ENCODE measurements around the gene ADAM8.

The ADAM8 gene

DNA sequence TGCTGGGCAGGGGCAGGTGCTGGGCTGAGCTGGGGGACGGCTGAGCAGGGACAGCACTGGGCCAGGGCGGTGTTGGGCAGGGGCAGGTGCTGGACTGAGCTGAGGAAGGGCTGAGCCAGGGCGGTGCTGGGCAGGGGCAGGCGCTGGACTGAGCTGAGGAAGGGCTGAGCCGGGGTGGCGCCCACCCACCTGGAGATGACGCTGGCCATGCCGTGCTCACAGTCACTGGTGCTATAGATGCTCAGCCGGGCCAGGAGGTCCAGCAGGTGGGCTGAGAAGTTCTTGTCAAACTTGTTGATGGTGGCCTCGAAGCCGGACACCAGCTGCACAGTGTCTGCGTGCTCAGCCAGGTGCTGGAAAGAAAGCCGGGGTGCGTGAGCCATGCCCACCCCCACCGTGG lies 4.4 kb upstream of the ADAM8 start:
- DNase-seq, result no peak

DNA sequence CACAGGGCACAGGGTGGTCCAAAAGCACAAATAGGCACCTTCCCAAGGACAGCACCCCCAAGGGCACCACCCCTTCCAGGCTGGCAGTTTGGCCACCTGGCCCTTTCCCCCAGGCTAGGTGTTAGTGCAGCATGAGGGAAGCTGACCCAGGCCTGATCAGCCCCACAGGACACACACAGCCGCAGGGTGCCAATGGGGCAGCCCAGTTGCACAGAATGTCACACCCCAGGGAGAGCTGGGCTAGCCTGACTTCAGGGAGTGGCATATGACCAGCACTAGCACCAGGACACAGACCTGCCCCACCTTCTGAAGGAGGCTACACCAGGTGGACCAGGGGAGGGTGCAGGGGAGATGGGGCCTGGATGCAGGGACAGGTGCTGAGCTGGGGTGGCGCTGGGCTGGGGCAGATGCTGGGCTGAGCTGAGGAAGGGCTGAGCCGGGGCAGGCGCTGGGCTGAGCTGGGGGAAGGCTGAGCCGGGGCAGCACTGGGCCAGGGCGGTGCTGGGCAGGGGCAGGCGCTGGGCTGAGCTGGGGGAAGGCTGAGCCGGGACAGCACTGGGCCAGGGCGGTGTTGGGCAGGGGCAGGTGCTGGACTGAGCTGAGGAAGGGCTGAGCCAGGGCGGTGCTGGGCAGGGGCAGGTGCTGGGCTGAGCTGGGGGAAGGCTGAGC lies 3.9 kb upstream of the ADAM8 start:
- no peak for DNase-seq

DNA sequence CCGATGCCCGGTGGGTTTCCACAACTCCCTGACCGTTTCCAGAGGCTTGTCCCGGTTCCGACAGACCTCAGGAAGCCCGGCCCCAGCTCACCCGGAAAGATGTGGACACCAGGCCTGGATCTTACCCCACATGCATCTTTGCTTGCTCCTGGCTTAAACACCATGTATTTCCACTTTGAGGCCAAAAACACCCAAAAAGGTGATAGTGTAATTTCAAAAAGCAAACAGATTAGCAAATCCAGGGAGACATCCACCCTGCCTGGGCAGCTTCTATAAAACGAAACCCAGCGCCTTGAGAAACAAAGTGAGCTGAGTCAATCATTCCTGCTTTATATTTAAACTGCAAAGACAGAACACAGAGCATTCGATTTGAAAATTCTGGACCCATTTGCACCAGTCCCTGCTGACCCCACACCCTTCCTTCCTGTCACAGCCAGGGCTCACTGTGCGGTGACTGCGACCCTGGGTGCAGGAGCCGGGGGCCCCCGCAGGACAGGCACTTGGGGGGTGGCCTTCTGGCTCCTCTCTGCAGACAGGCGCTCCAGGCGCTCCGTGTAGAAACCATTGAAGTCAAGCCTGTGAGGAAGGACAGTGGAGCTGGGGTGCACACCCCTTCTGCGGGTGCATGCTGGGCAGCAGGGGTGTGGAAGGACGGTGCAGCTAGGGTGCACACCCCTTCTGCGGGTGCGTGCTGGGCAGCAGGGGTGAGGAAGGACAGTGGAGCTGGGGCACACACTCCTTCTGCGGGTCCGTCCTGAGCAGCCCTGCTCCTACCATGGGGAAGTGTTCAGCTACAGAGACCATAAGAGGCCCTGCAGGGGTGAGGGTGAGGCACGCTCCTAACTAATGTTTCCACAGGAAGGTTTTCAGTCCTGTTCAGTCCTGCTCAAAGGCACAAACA lies 2.9 kb upstream of the ADAM8 start:
- no peak for DNase-seq

DNA sequence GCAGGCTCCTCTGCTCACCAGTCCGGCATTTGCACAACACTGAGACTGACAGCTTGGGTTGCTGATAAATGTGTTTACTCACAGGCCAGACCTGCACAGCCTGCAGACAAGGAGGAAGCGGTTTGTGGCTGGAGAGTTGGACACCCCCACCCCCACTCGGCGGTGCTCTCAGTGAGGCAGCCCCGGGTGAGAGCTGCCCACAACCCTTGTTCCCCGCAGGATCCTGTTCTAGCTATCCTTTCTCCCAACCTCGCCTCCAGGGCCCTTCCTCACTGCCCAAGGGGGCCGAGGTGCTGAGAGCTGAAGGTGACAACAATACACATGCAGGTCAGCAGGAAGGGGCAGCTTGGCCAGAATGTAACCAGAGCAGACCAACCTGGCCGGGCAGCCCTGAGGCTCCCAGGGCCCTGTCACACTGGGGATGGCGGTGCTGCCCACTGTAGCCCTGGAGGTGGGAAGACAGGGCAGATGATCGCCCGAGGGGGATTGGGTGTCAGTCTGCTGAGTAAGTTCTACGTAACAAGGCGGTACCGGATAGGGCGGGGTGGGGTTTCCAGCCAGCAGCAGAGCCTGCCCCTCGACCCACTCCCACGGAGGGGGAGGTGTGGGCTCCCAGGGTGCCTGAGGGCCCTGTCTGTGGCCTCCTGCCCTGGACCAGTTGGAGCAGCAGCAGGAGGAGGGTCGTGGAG lies 2.1 kb upstream of the ADAM8 start:
- DNase-seq, result peak; percentile 47 to 80 (median 52)

DNA sequence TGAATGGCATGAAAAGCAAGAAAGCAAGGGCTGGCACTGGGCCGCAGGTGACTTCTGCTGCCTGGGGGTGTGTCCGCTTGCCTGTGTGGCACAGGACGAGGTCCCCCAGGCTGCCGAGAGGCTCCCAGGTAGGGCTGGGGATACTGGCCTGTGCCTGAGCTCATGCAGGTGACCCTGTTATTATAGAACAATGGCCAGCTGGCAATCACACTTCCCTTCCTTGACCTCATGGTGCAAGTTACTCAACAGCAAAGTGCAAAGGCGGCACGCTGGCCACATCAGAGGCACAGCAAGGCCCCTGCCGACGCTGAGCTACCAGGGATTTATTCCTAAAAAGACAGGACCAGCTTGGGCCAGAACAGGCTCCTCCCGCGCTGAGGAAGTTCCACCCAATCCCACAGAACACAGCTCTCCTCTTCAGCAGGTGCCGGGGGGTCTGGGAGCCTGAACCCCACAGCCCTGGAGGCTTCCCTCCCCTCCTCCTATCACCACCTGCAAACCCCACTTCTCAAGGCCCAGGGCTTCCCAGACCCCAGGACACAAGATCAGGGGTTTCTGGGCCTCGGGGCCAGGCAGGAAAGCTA lies 1.4 kb upstream of the ADAM8 start:
- no peak for DNase-seq

DNA sequence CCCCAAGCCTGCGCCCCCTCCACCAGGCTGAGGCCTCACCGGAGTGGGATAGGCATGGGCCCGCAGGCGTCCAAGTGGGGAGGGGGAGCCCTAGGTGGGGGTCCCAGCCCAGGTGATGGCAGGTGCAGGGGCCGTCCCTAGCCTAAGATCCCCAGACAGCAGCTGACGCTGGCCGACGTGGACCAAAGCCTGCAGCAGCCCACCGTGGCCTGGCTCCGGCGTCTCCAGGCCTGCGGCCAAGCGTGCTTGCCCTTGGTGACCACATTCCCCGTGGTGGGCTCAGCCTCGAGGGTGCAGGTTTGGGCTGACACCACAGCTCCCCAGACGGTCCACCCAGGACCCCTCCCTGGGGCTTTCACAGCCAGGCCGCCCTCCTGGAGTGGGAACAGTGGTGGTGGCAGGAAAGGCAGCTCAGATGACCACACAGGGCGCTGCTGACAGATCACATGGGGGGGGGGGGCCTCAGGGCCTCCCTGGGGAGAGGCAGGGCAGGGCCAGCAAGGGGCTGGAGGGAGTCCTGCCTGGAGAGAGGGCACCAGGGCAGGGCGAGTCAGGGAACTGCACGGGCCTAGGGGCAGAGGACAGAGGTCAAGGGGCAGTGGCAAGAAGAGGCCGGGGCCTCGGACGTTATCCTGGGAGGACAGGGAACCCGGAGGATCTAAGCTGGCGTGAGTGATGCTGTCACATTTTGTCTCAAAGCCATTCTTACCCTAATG lies 767 bp upstream of the ADAM8 start:
- DNase-seq, result no peak

DNA sequence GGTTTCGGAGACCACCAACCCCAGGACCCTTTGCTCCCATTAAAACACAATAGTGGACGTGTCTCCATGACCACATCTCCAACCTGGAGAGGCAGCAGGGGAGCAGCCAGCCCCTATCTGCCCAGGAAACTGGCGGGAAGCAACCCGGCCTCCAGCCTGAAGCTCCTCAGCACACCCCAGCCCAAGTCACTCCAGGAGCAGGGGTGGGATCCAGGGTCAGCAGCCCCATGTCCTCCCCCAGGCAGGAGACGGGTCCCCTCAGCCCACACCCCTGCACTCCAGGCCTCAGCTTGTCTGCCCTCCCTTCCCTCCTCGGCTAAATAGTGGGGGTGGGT lies 601 bp downstream of the ADAM8 start:
- DNase-seq, result no peak

DNA sequence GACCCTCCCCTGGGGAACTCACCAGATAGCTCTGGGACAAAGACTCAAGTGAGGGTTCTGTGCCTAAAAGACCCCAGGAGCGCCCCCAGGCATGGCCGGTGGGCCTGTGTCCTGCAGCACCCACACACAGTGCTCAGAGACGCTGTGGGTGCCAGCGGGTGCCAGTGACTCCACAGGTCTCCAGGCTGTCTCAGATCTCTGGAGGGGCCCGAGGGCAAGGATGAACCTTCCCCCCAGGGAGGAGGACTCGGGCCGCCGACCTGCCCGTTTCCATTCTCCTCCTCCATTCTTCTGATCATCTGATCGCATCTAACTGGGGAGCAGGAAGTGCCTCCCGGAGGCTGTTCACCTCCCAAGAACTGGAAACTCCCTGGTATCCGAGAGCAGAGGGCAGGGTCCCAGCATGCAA lies 980 bp downstream of the ADAM8 start:
- peak in 2 of 5 donors; percentile 30 to 58 for DNase-seq

DNA sequence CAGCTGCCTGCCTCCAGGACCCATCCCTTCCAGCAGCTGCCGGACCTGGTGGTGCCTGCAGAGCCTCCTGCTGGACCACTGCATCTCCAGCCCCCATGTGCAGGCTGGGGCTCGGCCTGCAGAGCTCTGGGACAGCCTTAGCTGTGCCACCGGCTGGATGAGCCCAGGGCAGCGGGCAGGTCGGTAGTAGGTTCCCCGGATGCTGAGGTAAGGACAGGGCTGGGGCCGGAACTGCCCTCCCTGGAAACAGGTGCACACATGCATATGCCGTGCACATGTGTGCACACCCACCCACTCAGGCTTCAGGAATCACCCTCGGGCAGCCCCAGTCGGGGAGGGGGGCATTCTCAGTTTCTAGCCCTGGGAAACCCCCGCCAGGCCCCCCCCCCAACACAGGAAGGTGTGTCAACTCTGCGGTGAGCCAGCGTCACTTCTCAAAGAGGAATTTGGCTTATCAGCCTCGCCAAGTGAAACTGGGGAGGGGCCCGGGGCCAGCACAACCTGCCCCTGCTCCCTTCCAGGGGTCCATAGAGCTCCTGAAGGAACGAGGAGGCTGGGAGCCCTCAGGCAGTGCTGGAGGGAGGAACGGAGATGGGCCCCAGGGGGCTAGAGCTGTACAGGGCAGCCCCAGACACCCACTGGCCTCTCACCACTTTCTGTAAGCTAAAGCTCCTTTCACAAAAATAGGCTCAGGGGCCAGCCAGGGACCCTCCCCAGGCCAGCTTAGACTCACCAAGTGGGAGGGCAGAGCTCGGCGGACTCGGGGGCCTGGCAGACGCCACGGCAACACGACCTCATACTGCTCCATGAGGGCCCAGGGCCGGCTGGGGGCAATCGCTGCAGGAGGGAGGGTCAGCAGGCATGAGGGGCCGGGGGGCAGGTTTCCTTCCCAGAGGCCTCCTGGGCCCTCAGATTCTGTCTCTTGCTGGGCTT lies 1.7 kb downstream of the ADAM8 start:
- peak; percentile 73 to 83 (median 78) for DNase-seq

DNA sequence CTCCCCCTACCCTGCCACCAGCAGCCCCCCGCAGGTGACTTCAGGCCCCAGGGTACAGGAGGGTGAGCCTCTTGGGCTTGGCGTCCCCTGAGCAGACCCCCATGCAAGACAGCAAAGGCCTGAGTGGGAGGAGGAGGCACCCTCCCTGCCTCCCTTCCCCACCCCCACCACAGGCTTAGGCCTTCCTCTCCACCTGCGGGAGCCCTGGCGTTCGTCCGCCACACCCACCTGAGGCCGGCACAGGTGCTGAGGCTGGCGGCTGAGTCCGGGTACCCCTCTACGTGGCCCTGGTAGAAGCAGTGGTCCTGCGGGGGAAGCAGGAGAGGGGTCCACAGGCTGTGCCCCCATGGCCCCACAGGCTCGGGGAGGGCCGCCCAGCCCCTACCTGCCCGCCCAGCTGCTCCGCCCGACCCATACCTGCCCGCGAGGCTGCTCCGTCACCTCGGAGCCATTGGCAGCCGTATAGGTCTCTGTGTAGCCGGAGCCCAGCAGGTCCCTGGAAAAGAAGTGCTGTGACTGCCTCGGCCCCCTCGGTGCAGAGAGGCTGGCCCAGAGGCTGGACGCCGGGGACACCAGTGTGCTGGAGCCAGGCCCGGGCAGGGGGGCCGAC lies 3.0 kb downstream of the ADAM8 start:
- DNase-seq, result no peak

DNA sequence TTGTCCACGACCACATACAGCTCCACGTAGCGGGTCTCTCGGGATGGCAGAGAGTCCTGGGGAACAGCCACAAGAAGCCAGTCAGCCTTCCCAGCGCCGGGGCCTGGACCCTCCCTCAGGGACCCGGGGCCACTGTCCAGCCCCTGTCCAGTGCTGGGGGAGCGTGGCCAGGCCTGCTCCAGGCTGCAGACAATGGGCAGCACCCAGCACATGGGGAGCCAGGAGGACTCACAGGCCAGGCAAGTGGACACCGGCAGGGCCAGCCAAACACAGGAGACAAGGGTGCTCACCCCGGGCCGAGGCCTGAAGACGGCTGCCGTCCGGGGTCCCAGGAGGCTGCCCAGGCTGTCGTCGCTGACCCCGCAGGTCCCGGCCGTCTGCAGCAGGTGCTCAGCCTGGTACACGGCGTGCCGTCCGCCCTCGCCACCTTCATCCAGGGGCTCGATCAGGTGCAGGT lies 3.7 kb downstream of the ADAM8 start:
- DNase-seq, result no peak

DNA sequence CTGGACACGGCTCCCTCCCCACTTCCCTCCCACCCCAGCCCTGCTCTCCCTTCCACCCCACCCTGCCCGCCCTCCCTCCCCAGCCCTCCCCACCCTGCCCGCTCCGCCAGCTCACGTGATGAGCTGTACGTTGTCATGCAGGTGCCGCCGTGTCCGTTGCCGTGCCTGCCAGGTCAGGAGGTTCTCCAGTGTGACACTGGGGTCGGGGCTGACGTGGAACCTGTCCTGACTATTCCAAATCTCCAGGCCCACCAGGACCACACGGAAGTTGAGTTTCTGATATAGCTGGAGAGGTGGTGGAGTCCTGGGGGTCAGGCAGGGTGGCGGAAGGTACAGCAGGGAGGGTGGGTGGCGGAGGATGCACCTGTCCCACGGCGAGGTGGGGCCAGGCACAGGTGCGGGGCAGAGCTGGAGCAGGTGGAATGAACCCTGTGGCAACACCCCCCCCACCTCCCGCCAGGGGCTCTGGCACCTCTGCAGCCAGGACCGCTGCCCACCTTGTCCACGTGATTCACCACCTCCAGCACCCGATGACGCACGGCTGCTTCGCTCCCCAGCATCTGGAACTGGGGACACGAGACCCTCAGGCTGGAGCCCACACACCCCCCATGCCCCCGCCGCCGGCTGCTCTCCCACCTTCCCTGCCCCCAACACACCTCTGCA lies 4.2 kb downstream of the ADAM8 start:
- DNase-seq, result no peak

DNA sequence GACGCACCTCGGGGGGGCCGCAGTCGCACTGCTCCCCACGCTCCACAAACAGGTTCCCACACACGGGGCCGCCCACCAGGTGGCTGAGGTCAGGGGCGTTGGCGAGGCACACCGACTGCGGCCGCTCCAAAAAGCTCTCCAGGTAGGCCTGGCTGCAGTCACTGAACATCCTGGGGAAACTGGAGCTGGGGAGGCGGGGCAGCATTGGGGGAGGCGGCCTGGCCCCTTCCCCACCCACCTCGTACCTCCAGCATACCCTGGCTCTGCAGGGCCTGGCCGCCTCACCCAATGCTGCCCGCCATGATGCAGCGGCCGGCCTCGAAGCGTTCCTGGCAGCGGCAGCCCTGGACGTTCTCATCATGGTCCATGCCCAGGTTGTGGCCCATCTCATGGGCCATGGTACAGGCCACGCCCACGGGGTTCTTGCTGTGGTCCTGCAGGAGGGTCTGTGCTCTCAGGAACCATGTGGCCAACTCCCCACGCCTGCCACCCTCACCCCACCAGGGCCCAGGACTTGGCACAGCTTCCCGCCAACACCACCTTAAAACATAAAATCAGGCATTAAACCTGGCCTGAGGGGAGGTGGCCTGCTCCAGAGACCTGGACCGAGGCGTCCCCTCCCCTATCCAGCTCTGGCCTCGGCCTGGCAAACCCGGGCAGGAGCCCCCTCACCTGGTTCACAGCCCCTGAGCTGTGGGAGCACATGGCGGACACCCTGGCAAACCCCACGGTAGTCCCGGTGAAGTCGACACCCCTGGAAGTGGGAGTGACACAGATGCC lies 5.0 kb downstream of the ADAM8 start:
- no peak for DNase-seq

DNA sequence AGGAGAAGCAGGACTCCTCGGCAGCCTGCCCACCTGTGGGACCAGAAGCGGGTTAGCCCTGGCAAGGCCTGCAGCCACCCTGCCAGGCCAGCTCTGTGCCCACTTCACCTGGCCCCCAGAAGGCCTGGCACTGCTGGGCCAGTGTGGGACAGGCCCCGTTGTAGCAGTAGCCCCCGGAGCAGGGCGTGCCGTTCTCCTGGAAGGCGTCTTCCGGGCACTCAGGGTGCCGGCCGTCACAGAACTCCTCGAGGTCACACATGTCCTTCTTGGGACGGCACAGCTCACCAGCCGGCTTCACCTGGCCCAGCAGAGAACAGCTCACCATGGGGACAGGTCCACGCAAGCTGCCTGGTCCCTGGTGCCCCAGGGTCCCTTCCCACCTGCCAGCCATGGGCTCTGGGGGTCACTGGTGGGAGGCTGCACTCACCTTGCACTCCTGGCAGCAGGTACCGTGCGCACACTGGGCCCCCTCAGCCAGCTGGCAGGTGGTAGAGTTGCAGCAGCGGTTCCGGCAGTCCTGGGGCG lies 5.8 kb downstream of the ADAM8 start:
- DNase-seq, result no peak

DNA sequence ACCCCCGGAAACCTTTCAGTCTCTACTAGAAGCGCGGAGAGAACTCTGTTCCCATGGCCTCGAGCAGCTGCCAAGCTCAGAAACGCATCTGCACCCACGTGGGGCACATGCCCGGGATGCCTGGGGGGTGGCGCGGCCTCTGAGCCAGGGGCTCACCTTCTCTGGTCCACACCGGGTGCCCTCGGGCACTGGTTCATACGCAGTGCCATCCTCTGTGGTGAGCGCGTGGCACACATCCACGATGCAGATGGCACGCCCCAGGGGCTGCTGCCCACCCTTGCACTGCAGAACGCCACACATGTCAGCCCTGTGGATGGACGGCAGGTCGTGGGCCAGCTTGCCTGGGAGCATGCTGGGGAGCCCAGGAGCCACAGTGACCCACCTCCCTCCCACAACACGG lies 6.5 kb downstream of the ADAM8 start:
- DNase-seq, result no peak

DNA sequence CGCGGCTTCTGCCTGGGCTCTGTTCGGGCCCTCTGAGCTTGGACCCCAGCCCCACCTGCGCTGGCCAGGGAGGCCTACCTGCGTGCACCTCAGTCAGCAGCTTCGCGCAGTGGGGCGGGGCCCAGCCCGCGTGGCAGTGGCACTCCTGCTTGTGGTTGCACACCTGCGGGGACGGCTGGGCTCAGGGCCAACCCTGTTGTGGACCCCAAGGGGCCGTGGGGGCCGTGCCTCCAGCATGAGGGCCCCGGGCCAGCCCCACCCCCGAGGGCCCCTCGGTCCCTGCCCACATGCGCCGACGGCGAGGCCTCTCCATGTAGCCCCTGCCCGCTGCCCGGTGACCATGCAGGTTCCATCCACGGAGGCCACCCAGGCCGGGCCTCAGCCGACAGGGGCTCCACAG lies 7.3 kb downstream of the ADAM8 start:
- DNase-seq, result no peak

DNA sequence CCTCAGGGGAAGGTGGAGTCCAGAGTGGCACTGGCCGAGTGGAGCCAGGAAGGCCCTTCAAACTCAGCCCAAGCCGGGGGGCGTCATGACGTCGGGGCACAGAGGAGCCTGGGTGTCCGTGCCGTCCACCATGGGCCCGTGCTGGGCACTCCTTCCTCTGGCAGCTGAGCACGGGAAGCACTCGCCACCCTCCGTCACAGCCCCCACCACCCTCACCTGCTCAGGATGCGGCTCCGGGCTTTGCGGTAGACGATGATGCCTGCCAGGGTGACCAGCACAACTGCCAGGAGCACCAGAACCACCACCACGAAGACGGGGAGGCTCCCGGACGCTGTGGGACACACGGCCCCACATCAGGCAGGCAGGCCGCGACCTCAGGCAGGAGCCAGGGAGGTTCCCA lies 8.1 kb downstream of the ADAM8 start:
- DNase-seq, result no peak

DNA sequence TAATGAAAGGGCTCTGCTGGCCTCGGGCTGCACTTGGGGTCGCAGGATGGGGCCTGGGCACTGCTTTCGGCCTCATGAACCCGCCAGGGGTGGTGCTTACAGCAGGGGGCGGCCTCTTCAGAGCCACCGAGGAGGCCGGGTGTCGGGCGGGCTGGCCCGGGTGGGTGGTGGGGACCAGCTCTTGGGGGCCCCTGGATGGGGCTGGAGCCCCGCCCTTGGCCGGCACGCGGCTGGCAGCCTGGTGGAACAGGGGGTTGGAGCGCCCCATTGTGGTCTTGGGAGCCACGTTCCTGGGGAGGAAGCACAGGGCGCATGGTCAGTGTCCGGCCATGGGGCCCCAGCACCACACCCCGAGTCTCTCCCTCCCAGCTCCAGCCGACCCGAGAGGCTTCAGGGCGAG lies 8.8 kb downstream of the ADAM8 start:
- DNase-seq, result no peak

DNA sequence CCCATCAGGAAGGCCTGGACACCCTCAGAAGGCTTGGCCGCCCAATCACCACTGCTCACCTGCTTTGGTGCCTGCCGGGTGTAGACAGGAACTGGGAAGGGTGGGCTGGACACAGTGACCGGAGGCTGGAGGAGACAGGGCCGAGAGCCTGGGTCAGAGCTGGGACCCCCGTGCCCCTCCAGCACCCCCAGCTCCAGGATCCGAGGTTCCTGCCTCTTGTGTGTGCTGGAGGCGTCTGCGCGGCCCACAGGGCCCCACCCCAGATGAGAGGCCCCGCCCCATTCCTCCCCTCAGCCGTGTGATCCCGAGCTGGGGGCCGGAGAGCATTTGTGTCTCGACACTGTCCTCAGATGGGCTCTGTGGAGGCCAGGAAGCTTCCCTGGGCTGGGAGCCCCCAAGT lies 9.4 kb downstream of the ADAM8 start:
- no peak for DNase-seq

Data from T-helper 1 cell (primary cell).